NCI-H2081 (cell line): ENCODE measurements around the gene QDPR.
"Not testable (repeated sequence)": the region's sequence is repeated elsewhere in the genome, so short reads cannot be mapped to it uniquely, and the experiment has no call there.

Experiments
- DNase-seq, 2 experiments: peaks; one replicate each; lab custom pipeline; 2025; lab: John Stamatoyannopoulos, UW

Gene QDPR

GRCh38 chr4:17511950-17512795 is at the start of gene QDPR:
Gene QDPR, minus strand, starts transcription at chr4:17512090. Its CDS starts 36 bp downstream, at chr4:17512054.
- DNase-seq, result peak; percentile 82 to 85

- no peak for DNase-seq
These were observed 49.5 kb upstream of the QDPR start for GRCh38 chr4:17561195-17561909.

- DNase-seq, result no peak
These were observed 48.3 kb upstream of the QDPR start for GRCh38 chr4:17560065-17560673.

DNA sequence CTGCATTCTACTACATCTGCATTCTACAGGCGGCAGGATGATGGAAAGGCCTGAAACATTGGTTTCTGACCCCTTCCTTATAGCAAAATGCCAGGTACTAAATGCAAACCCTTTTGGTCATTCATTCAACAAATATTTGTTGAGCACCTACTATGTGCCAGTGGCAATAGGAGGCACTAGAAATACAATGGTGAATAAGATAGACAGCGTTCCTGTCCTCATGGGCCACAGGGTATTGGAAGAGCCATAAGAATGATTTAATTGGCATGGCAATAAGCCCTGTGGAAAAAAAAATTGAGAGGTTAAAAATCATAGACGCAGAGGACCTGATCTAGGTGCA is 47.8 kb upstream of the QDPR start:
- DNase-seq, result no peak

- no peak for DNase-seq
These were observed 47.2 kb upstream of the QDPR start for GRCh38 chr4:17558941-17559708.

DNA sequence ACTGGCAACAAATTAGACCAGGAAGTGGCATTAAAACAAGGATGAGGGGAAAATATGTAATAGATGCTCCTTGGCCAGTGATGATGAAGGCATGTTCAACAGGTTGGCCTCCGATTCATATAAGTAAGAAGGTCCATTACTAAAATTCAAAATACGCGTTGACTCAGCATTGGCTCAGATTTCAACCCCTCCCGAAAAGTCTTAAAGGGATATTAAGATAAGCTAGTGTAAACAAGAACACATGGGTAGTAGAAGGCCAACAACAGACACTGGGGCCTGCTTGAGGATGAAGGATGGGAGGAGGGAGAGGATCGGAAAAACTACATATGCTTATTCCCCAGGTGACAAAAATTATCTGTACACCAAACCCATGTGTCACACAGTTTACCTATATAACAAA is 46.0 kb upstream of the QDPR start:
- no peak for DNase-seq

DNA sequence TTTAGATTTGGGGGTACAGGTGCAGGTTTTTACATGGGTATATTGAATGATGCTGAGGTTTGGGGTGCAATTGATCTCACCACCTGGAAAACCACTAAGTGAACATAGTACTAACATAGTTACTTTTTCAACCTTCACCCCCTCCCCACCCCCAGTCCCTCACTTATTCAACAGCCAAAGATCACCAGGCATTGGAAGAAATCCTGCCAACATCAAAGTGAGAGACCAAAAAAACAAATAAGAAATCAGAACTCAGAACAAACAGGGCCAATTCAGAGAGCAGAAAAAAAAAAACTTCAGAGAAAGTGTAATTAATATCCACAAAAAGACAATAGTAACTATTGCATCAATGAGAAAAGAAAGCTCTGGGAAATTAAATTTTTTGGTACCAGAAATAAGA is 44.6 kb upstream of the QDPR start:
- DNase-seq, result no peak

DNA sequence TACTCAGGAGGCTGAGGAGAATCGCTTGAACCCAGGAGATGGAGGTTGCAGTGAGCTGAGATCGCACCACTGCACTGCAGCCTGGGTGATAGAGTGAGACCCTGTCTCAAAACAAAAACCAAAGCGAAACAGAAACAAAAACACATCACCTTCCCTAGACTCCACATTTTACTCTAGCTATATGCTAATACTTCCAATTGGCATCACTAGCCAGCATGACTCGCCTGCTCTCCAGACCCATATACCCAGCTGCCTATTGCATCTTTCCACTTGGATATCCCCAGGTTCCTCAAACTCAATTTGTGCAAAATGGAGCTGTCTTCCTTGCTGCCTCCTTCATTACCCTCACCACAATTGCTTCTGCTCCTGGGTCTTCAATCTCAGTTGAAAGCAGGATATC is 42.7 kb upstream of the QDPR start:
- no peak for DNase-seq

- no peak for DNase-seq
These were observed 40.5 kb upstream of the QDPR start for GRCh38 chr4:17552427-17552826.

DNA sequence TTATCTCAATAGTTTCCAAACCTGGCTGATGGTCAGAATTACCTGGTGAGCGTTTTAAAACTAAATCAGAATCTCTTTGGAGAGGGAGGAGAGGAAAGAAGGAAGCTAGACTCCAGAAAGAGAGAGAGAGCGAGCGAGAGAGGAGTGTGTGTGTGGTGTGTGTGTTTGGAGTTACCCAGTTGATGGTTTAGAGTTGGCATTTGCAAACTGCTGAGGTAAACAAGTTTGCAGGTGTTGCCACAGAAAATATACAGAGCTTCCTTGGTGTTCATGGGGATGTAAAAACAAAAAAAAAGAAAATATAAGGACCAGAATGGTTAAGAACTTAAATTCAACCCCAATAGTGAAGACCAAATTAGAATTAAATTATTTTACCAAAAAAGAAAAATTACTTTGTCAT is 38.7 kb upstream of the QDPR start:
- DNase-seq, result no peak

- no peak for DNase-seq
These were observed 34.8 kb upstream of the QDPR start for GRCh38 chr4:17546678-17547077.

DNA sequence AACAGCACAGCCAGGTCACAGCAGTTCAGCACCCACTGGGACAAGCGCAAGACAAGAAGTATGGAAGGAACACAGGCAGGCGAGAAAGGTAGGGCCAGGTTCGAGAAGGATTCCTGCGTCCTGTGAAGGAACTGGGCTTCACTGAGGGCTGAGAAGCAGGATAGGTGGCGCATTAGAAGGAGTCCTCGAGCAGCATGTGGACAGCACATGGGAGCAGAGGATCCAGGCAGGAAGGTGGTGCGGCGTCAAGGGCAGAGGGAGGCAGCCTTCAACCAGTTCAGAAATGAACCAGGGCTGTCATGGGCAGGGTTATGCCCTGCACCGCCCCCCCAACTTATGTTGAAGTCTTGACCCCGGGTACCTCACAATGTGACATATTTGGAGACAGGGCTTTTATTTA is 34.3 kb upstream of the QDPR start:
- DNase-seq, result no peak

DNA sequence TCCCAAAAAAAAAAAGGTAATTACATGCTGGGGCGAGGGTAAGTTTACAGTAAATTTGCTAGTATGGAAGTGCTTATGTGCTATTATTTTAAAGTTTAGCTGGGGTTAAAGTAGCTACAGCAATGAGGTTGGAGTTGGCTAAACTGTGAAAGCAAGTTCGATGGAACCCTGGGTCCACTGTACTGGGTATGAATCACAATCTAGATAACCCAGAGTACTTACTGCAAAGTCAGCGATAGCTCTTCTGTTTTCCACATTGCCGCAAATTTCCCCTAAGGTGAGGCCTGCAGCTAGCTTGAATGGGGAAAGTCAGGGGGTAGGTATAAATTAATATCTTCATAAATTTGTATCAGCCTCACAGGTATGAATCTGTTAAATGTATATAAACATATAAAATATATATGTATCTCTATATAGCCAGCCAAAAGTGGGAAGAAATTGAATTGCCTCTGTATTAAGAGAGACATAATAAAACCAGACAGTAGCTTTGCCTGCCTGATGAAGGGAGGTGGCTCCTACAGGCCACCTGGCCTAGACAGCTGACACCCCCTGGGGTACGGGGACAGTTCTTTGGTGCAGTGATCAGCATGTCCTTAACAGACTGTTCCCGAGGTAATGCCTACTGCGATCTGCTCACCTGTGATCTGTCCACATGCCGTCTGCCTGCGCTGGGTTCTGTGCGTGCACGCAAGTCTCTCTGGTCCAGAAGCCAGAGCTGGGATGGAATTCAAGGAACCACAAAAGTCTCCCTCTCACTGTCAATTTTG is 33.7 kb upstream of the QDPR start:
- DNase-seq, result no peak

DNA sequence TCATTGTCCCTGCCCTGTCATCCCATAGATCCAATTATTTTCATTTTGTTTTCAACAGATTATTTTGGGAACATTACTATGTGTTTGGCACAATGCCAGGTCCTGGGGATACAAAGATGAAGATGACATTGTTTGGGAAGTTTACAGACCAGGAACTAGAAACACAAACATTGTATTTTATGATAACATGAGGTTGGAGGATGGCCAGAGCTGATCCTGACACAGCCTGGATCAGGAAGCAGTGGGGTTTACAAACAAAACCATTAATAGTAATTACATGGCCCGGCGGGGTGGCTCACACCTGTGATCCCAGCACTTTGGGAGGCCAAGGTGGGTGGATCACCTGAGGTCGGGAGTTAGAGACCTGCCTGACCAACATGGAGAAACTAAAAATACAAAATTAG is 32.9 kb upstream of the QDPR start:
- DNase-seq, result peak; percentile 83 to 91

DNA sequence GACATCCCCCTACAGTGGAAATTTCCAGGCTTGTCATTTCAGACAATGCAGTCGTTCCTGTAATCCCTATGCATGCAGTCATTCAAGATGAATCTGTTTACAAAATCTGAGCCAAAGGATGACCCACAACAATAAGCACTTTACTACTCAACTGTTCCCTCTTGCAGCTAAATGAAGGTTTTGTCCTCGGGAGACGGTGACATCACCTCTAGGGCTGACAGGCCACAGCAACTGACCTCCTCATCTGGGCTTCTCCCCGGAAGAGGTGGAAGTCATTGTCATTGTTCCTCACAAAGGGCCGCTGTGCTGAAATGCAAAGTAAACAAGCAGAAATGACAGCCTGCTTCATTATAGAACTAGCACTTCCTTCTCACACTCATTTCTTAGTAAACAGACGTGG is 32.3 kb upstream of the QDPR start:
- DNase-seq, result peak; percentile 42 to 81

GRCh38 chr4:17537060-17537459 is 25.2 kb upstream of the QDPR start:
- not testable (repeated sequence) for DNase-seq

DNA sequence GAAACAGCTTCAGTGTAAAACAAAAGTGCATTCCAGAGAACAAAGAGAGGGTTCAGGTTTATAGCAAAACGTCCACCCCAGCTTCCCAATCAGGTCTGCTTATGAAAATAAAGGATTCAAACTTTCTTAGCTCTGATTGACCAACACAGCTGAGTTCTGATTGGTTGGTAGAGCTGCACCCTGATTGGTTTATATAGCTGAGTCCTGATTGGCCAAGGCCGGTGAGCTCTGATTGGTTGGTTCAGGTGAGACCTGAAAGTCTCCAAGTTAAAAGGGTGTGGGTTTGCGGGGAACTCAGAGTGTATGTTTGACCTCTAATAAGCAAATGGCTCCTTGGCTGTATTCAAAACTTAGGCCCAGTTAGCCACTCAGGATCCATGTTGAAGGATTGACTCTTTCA is 24.0 kb upstream of the QDPR start:
- no peak for DNase-seq

- no peak for DNase-seq
These were observed 23.4 kb upstream of the QDPR start for GRCh38 chr4:17535242-17535641.

GRCh38 chr4:17534705-17535104 is 22.8 kb upstream of the QDPR start:
- no peak for DNase-seq

DNA sequence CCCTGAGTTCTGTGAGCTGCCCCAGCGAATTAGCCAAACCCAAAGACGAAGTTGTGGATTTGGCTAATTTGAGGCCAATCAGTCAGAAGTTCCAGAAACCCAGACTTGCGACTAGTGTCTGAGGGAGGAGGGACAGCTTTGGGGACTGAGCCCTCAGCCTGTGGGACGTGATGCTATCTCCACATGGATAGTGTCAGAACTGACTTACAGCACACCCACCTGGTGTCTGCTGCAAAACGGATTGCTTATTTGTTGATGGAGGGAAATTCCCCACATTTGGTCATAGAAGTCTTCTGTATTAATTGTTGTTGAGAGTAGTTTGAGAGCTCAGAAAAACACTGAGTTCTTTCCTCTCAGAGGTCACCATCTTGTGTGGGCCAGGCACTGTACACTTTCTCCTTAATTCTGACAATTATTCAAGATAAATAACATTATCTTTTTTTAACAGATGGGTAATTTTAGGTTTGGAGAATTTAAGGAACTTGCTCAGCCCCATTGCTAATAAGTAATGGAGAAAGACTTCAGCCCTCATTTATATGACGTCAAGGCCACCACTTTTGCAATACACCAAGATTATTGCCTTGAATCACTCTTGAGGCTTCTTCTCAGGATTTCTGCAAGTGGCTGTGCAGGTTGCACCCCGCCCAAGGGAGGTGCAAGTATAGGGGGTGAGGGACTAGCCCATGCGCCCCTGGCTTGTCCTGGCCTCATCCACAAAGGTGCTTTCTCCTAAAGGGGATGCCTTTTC is 19.8 kb upstream of the QDPR start:
- DNase-seq, result no peak
